K562 (cell line): ENCODE measurements around the gene SKAP1. TPM values are rescaled to one million over a fixed set of nuclear protein-coding genes. Genes with fewer than 3 reads are reported as not detected.

Experiments used
- ATAC-seq: fragments of 200-7000 bp; cut with Tn5 transposase; 3 replicates; pipeline ENCODE4 v1.9.1; 2020; ENCODE audit warnings: moderate library complexity
- BruUV-seq: library from RNA; stranded (reverse); fragments of 400-500 nt; replicated peaks from 2 replicates; lab custom pipeline; 2021; lab: Mats Ljungman, UMichigan
- CTCF ChIA-PET: fragments of 300-600 bp; formaldehyde crosslinking; extraction: SDS; loops from one replicate; lab custom pipeline; 2021; ENCODE audit warnings: low intra/inter-chr PET ratio; lab: Yijun Ruan, JAX
- POLR2A ChIA-PET: fragments of 300-600, 350-650 bp; sonication (Branson Sonifier 250); formaldehyde crosslinking; extraction: SDS; loops from one replicate; lab custom pipeline; 2021; ENCODE audit warnings: antibody characterized with exemption, inconsistent platforms; lab: Yijun Ruan, JAX
- DNase-seq, 4 experiments: peaks; one replicate each; pipeline versions ENCODE4 v3.0.0 to v3.0.0-alpha.2; 2011 to 2018; ENCODE audit warnings: low spot score in 3 of 4, mixed read lengths in 3 of 4; ENCODE audit errors: extremely low read depth in 1 of 4
- FAIRE-seq: peaks from 2 replicates; lab custom pipeline; 2011; peaks lifted over from hg19 to GRCh38; lab: Jason Lieb, UNC
- H2AFZ ChIP-seq: 2 replicates; pipeline ENCODE4 v1.6.0; 2011; ENCODE audit warnings: low read depth, low read length, control low read depth, inconsistent platforms
- H3K27ac ChIP-seq: fragments of 200-600 bp; 3 replicates; pipeline ENCODE4 v1.8.0; 2011; ENCODE audit warnings: low read depth, mild to moderate bottlenecking, control low read depth, inconsistent platforms, low read length, moderate library complexity, mixed read lengths; ENCODE audit errors: extremely low read depth
- H3K27me3 ChIP-seq, 2 experiments: fragments of 300-600 bp in 1 of 2; 2 replicates in 1 of 2; 3 replicates in 1 of 2; pipeline versions ENCODE4 v1.6.0 to v1.8.0; 2011; ENCODE audit warnings: inconsistent platforms in 2 of 2, low read length in 2 of 2, mild to moderate bottlenecking in 1 of 2, mixed read lengths in 1 of 2, moderate library complexity in 1 of 2; ENCODE audit not compliant: control insufficient read depth in 2 of 2, insufficient read depth in 2 of 2
- H3K36me3 ChIP-seq: fragments of 300-600 bp; 3 replicates; pipeline ENCODE4 v1.8.0; 2011; ENCODE audit warnings: mild to moderate bottlenecking, low read length, inconsistent platforms; ENCODE audit not compliant: control insufficient read depth, insufficient read depth
- H3K4me1 ChIP-seq, 2 experiments: fragments of 200-600 bp in 1 of 2; replicated peaks in 1 of 2; 2 replicates in 1 of 2; 3 replicates in 1 of 2; pipeline versions ENCODE4 v1.5.1 to v1.8.0; 2011; ENCODE audit warnings: inconsistent platforms in 2 of 2, low read length in 2 of 2, mild to moderate bottlenecking in 1 of 2, mixed read lengths in 1 of 2, moderate library complexity in 1 of 2; ENCODE audit not compliant: control insufficient read depth in 2 of 2, insufficient read depth in 2 of 2
- H3K4me2 ChIP-seq: 2 replicates; pipeline ENCODE4 v1.6.1; 2011; ENCODE audit warnings: low read length, control low read depth, inconsistent platforms, mixed read lengths; ENCODE audit not compliant: insufficient read depth
- H3K4me3 ChIP-seq: fragments of 200-600 bp; sonication (generic), shearing (Covaris generic); 2 replicates; pipeline ENCODE4 v1.5.1; 2016; ENCODE audit warnings: control low read depth, inconsistent platforms
- H3K79me2 ChIP-seq: fragments of 200-600 bp; 3 replicates; pipeline ENCODE4 v1.8.0; 2011; ENCODE audit warnings: low read length, inconsistent platforms; ENCODE audit not compliant: control insufficient read depth, insufficient read depth
- H3K9ac ChIP-seq, 2 experiments: 2 replicates each; pipeline versions ENCODE4 v1.6.0 to v1.6.1; 2011; ENCODE audit warnings: low read depth in 2 of 2, low read length in 2 of 2, control low read depth in 1 of 2, inconsistent platforms in 1 of 2, mild to moderate bottlenecking in 1 of 2, mixed read lengths in 1 of 2; ENCODE audit not compliant: insufficient read depth in 1 of 2
- H3K9me1 ChIP-seq: one replicate; pipeline ENCODE4 v1.6.0; 2011; ENCODE audit warnings: inconsistent platforms, mild to moderate bottlenecking, low read length, moderate library complexity; ENCODE audit not compliant: control insufficient read depth, insufficient read depth
- H3K9me3 ChIP-seq: replicated peaks from 2 replicates; pipeline ENCODE4 v1.5.1; 2011; ENCODE audit warnings: low read depth, low read length, inconsistent platforms; ENCODE audit not compliant: control insufficient read depth, insufficient read depth
- H4K20me1 ChIP-seq: replicated peaks from 2 replicates; pipeline ENCODE4 v1.6.1; 2011; ENCODE audit warnings: low read length, inconsistent platforms, mixed read lengths; ENCODE audit not compliant: control insufficient read depth, insufficient read depth
- DACH1 ChIP-seq: fragments of 450-650 bp; IDR thresholded peaks from 2 replicates; pipeline ENCODE4 v1.6.1; 2018; ENCODE audit not compliant: partially characterized antibody
- FOXJ3 ChIP-seq: sonication (generic); formaldehyde crosslinking; IDR thresholded peaks from 2 replicates; pipeline ENCODE4 v1.4.0; 2020; ENCODE audit warnings: mild to moderate bottlenecking, missing genetic modification reagents
- MAZ ChIP-seq, 2 experiments: fragments of 450-650 bp in 1 of 2; sonication (generic) in 1 of 2; formaldehyde crosslinking; IDR thresholded peaks in 1 of 2; conservative IDR thresholded peaks in 1 of 2; 2 replicates each; pipeline versions ENCODE4 v1.4.0 to v1.5.0; 2020; ENCODE audit warnings: mild to moderate bottlenecking in 1 of 2, missing genetic modification reagents in 1 of 2
- MBD2 ChIP-seq: sonication (generic); IDR thresholded peaks from 2 replicates; pipeline ENCODE4 v1.6.1; 2016; ENCODE audit warnings: low read depth, borderline replicate concordance
- SAFB2 ChIP-seq: fragments of 200-400 bp; formaldehyde crosslinking; IDR thresholded peaks from 2 replicates; pipeline ENCODE4 v1.6.1; 2018; ENCODE audit warnings: borderline replicate concordance, low read length, low read depth, moderate library complexity; ENCODE audit not compliant: severe bottlenecking
- ZBTB7A ChIP-seq: IDR thresholded peaks from 2 replicates; pipeline ENCODE4 v1.6.1; 2011; ENCODE audit warnings: low read depth, mild to moderate bottlenecking, low read length, moderate library complexity, borderline replicate concordance; ENCODE audit not compliant: control insufficient read depth
- WGBS: fragments of 100-300 bp; shearing (Covaris generic); methylation state at CpG from one replicate; pipeline ENCODE4 v1.1.6; 2016; ENCODE audit warnings: low coverage, mixed read lengths; ENCODE audit not compliant: insufficient coverage; ENCODE audit errors: missing lambda C conversion rate; 5-methylcytosine and 5-hydroxymethylcytosine counted together
- in situ Hi-C: fragments of 300-500 bp; cut with MboI; formaldehyde crosslinking; loops from 4 replicates; pipeline ENCODE4 v1.15.0; 2018; ENCODE audit warnings: inconsistent platforms, mixed read lengths
- intact Hi-C: fragments of 100-400 bp; cut with micrococcal nuclease; formaldehyde crosslinking; loops from 2 replicates; pipeline ENCODE4 v1.14.2; 2022
- polyA plus RNA-seq, 8 experiments: library from polyadenylated mRNA; depleted of rRNA in 4 of 8; stranded (reverse) in 5 of 8; unstranded in 3 of 8; fragments of >200 nt; fragmentation: Nextera tagmentation in 2 of 8; fragmentation: Illumina TruSeq in 1 of 8; extraction: Ambion mirVana in 2 of 8; extraction: Trizol in 1 of 8; gene quantifications; 2 replicates each; pipeline versions ENCODE4 v1.2.1 to v1.2.3, GENCODE V29; 2011 to 2014; ENCODE audit warnings: inconsistent platforms in 1 of 8, missing spikeins in 1 of 8
- total RNA-seq, 7 experiments: library from RNA; depleted of rRNA in 6 of 7; stranded (reverse); fragments of >200 nt in 6 of 7; fragmentation: Illumina TruSeq in 2 of 7; extraction: Trizol in 2 of 7; gene quantifications; 2 replicates each; pipeline versions ENCODE4 v1.2.1 to v1.2.3, GENCODE V29; 2011 to 2021; ENCODE audit warnings: low replicate concordance in 1 of 7
- TF ChIP-seq, protein P1 (sequence below): fragments of 450-650 bp; IDR thresholded peaks from 2 replicates; pipeline ENCODE4 v1.6.1; 2016; ENCODE audit warnings: low read depth, mild to moderate bottlenecking, moderate library complexity
- TF ChIP-seq, protein P2 (sequence below): fragments of 150-350 bp; conservative IDR thresholded peaks from 2 replicates; pipeline ENCODE4 v1.6.1; 2014; ENCODE audit warnings: low read length
- TF ChIP-seq, protein P3 (sequence below): fragments of 450-650 bp; IDR thresholded peaks from 2 replicates; pipeline ENCODE4 v1.6.1; 2016; ENCODE audit warnings: low read depth

SKAP1 gene
- total and polyA plus RNA-seq, 9 of the 15 experiments (the other 6 are each of a cell fraction or from before 2014, with no cell fraction given): 0.06 to 0.80 (median 0.10) TPM; not detected in 4

DNA sequence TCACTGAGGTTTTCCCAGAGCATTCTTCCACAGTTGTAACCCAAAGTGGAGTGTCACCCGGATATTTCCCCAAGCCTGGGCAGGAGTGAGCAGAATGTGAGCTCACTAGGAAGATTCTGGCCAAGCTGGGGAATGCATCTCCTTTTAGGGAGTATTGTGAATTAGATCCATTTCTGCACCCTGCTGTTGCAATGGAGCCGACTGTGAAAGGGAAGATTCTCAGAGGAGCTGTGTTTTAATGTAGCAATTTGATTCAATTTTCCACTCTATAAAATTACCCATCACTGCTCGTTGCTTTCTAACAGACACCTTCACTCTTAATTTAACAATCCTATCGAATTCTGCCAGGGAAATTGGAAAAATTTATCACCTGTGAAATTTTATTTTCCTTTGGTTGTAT lies 251.7 kb downstream of the SKAP1 start (continued):
- TF ChIP-seq, protein P1, sequence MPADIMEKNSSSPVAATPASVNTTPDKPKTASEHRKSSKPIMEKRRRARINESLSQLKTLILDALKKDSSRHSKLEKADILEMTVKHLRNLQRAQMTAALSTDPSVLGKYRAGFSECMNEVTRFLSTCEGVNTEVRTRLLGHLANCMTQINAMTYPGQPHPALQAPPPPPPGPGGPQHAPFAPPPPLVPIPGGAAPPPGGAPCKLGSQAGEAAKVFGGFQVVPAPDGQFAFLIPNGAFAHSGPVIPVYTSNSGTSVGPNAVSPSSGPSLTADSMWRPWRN: no peak
- TF ChIP-seq, protein P2, sequence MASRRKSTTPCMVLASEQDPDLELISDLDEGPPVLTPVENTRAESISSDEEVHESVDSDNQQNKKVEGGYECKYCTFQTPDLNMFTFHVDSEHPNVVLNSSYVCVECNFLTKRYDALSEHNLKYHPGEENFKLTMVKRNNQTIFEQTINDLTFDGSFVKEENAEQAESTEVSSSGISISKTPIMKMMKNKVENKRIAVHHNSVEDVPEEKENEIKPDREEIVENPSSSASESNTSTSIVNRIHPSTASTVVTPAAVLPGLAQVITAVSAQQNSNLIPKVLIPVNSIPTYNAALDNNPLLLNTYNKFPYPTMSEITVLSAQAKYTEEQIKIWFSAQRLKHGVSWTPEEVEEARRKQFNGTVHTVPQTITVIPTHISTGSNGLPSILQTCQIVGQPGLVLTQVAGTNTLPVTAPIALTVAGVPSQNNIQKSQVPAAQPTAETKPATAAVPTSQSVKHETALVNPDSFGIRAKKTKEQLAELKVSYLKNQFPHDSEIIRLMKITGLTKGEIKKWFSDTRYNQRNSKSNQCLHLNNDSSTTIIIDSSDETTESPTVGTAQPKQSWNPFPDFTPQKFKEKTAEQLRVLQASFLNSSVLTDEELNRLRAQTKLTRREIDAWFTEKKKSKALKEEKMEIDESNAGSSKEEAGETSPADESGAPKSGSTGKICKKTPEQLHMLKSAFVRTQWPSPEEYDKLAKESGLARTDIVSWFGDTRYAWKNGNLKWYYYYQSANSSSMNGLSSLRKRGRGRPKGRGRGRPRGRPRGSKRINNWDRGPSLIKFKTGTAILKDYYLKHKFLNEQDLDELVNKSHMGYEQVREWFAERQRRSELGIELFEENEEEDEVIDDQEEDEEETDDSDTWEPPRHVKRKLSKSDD: no peak
- TF ChIP-seq, all 486 proteins: peak for 0

DNA sequence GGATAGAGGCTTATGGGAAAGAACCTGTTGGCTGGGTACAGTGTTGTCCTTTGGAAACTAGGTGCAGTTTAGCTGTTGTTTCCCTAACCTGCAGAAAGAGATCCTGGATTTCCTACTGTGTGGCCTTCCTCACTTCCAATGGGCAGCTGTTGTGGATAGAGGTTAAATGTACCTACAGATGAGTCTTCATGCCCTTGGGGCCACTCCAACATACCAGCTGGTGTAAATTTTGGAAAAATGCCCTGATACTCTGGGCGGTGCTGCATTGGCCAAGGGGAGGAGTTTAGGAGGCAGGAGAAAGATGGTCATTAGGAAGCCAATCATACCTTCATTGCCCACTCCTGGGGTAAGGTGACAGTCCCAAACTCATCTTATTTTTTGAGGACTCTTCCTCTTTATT lies 252.2 kb downstream of the SKAP1 start:
- FAIRE-seq (no peak), ATAC-seq (no peak), DNase-seq (no peak)
- peaks cover 0 to 4% of the 10 kb centered on the region in 2 experiments; a peak in 1 of 5 replicates for H3K27me3 ChIP-seq
- CTCF ChIA-PET: no interaction called here
- POLR2A ChIA-PET: interaction anchor here (1.0 to 1.8 kb wide), 3 partner anchors 11 to 38 kb away, joined by 3 to 6 read pairs (median 4); no protein-coding TSS in a partner anchor
- H3K4me2 ChIP-seq: no peak overlapping the region
- H3K27ac ChIP-seq: no peak overlapping the region
- no peak overlapping the region for H3K4me3 ChIP-seq
- H3K9me3 ChIP-seq: no peaks in the 10 kb centered on the region
- H3K9me1 ChIP-seq: no peaks in the 10 kb centered on the region
- H3K4me1 ChIP-seq: no peaks in the 10 kb centered on the region
- no peak overlapping the region for H3K9ac ChIP-seq
- BruUV-seq: no TSS peak
- WGBS: 17% methylated on average over 1 of the region's 1 CpG
- H2AFZ ChIP-seq: no peak overlapping the region
- in situ Hi-C loops: no loop called here
- H4K20me1 ChIP-seq: no peaks in the 10 kb centered on the region
- no peaks in the 10 kb centered on the region for H3K36me3 ChIP-seq
- intact Hi-C loops: no loop called here
- no peaks in the 10 kb centered on the region for H3K79me2 ChIP-seq
- TF ChIP-seq SAFB2: no peak
- no peak for TF ChIP-seq MAZ (CRISPR knock-in tag; conservative IDR thresholded peaks at IDR 0.05 in 1 of 2, IDR thresholded peaks at IDR 0.05 in 1 of 2)
- TF ChIP-seq ZBTB7A: no peak
- no peak for TF ChIP-seq DACH1
- no peak for TF ChIP-seq FOXJ3 (CRISPR knock-in tag)
- no peak for TF ChIP-seq MBD2
- TF ChIP-seq, protein P3, sequence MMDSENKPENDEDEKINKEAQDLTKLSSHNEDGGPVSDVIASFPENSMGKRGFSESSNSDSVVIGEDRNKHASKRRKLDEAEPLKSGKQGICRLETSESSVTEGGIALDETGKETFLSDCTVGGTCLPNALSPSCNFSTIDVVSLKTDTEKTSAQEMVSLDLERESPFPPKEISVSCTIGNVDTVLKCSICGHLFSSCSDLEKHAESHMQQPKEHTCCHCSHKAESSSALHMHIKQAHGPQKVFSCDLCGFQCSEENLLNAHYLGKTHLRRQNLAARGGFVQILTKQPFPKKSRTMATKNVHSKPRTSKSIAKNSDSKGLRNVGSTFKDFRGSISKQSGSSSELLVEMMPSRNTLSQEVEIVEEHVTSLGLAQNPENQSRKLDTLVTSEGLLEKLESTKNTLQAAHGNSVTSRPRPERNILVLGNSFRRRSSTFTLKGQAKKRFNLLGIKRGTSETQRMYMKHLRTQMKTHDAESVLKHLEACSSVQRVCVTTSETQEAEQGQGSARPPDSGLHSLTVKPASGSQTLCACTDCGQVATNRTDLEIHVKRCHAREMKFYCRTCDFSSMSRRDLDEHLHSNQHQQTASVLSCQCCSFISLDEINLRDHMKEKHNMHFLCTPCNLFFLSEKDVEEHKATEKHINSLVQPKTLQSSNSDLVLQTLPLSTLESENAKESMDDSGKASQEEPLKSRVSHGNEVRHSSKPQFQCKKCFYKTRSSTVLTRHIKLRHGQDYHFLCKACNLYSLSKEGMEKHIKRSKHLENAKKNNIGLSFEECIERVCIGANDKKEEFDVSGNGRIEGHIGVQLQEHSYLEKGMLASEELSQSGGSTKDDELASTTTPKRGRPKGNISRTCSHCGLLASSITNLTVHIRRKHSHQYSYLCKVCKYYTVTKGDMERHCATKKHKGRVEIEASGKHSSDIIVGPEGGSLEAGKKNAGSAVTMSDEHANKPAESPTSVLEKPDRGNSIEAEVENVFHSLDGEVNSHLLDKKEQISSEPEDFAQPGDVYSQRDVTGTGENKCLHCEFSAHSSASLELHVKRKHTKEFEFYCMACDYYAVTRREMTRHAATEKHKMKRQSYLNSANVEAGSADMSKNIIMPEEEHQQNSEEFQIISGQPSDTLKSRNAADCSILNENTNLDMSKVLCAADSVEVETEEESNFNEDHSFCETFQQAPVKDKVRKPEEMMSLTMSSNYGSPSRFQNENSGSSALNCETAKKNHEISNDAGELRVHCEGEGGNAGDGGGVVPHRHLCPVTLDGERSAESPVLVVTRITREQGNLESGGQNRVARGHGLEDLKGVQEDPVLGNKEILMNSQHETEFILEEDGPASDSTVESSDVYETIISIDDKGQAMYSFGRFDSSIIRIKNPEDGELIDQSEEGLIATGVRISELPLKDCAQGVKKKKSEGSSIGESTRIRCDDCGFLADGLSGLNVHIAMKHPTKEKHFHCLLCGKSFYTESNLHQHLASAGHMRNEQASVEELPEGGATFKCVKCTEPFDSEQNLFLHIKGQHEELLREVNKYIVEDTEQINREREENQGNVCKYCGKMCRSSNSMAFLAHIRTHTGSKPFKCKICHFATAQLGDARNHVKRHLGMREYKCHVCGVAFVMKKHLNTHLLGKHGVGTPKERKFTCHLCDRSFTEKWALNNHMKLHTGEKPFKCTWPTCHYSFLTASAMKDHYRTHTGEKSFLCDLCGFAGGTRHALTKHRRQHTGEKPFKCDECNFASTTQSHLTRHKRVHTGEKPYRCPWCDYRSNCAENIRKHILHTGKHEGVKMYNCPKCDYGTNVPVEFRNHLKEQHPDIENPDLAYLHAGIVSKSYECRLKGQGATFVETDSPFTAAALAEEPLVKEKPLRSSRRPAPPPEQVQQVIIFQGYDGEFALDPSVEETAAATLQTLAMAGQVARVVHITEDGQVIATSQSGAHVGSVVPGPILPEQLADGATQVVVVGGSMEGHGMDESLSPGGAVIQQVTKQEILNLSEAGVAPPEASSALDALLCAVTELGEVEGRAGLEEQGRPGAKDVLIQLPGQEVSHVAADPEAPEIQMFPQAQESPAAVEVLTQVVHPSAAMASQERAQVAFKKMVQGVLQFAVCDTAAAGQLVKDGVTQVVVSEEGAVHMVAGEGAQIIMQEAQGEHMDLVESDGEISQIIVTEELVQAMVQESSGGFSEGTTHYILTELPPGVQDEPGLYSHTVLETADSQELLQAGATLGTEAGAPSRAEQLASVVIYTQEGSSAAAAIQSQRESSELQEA: no peak
